ENCODE data around the gene GABPA. TPM values are rescaled to one million over a fixed set of nuclear protein-coding genes. Genes with fewer than 3 reads are reported as not detected.
"Not testable (repeated sequence)": the region's sequence is repeated elsewhere in the genome, so short reads cannot be mapped to it uniquely, and the experiment has no call there.

Gene GABPA
- total RNA-seq, 1 donor from 2014 or later = 23.3 TPM

DNA sequence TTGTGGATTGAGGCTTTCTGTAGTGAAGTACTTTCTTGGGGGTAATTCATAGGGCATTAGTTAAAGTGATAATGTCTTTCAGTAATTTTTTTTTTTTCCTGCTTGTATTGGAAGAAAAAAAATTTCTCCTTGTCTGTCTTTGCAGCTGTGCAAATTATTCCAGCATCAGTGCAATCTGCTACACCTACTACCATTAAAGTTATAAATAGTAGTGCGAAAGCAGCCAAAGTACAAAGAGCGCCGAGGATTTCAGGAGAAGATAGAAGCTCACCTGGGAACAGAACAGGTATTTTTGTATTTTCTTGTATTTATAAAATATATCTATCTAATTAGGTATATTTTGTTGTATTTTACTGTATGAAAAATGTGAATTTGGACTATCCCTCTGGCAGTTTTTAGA, 29.3 kb downstream of the GABPA start:
- Histone ChIP-seq H3K27ac (no peak overlapping the region), H3K27me3 (no peaks in the 10 kb centered on the region), H3K4me3 (no peak overlapping the region), H3K36me3 (peaks cover 0 to 51% of the 10 kb centered on the region in 2 donors), H3K4me1 (no peaks in the 10 kb centered on the region), H3K9me3 (no peaks in the 10 kb centered on the region)
- intact Hi-C loops (cut with DNase I) = no loop called here
- TF ChIP-seq POLR2A (IDR thresholded peaks at IDR 0.05) (no peak), POLR2AphosphoS5 (IDR thresholded peaks at IDR 0.05; ENCODE audit: insufficient read depth in 1 of 2, low read depth in 1 of 2) (no peak)
- TF ChIP-seq, protein P1, sequence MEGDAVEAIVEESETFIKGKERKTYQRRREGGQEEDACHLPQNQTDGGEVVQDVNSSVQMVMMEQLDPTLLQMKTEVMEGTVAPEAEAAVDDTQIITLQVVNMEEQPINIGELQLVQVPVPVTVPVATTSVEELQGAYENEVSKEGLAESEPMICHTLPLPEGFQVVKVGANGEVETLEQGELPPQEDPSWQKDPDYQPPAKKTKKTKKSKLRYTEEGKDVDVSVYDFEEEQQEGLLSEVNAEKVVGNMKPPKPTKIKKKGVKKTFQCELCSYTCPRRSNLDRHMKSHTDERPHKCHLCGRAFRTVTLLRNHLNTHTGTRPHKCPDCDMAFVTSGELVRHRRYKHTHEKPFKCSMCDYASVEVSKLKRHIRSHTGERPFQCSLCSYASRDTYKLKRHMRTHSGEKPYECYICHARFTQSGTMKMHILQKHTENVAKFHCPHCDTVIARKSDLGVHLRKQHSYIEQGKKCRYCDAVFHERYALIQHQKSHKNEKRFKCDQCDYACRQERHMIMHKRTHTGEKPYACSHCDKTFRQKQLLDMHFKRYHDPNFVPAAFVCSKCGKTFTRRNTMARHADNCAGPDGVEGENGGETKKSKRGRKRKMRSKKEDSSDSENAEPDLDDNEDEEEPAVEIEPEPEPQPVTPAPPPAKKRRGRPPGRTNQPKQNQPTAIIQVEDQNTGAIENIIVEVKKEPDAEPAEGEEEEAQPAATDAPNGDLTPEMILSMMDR (IDR thresholded peaks at IDR 0.05) = no peak
- DNase-seq (ENCODE audit: extremely low spot score in 2 of 2) = no peak

GRCh38 chr21:25767921-25768320, 33.1 kb downstream of the GABPA start:
- Histone ChIP-seq H3K4me3 (no peak overlapping the region), H3K36me3 (peaks cover 0 to 25% of the 10 kb centered on the region in 2 donors), H3K9me3 (no peaks in the 10 kb centered on the region), H3K27me3 (no peaks in the 10 kb centered on the region), H3K4me1 (peaks cover 7% of the 10 kb centered on the region), H3K27ac (no peak overlapping the region)
- DNase-seq (ENCODE audit: extremely low spot score in 2 of 2) = no peak
- TF ChIP-seq POLR2A (IDR thresholded peaks at IDR 0.05) (no peak), POLR2AphosphoS5 (IDR thresholded peaks at IDR 0.05; ENCODE audit: insufficient read depth in 1 of 2, low read depth in 1 of 2) (no peak)
- TF ChIP-seq, protein P1 (IDR thresholded peaks at IDR 0.05) = no peak
- intact Hi-C loops (cut with DNase I) = no loop called here

GRCh38 chr21:25772686-25773085, 37.9 kb downstream of the GABPA start:
- Histone ChIP-seq H3K4me3 (no peak overlapping the region), H3K36me3 (no peaks in the 10 kb centered on the region), H3K27ac (peak overlapping the region; percentile 44), H3K9me3 (no peaks in the 10 kb centered on the region), H3K4me1 (peaks cover 8% of the 10 kb centered on the region), H3K27me3 (no peaks in the 10 kb centered on the region)
- TF ChIP-seq, protein P1 (IDR thresholded peaks at IDR 0.05) = no peak
- TF ChIP-seq POLR2AphosphoS5 (IDR thresholded peaks at IDR 0.05; ENCODE audit: insufficient read depth in 1 of 2, low read depth in 1 of 2) (no peak), POLR2A (IDR thresholded peaks at IDR 0.05) (no peak)
- no peak for DNase-seq (ENCODE audit: extremely low spot score in 2 of 2)
- intact Hi-C loops (cut with DNase I) = no loop called here

DNA sequence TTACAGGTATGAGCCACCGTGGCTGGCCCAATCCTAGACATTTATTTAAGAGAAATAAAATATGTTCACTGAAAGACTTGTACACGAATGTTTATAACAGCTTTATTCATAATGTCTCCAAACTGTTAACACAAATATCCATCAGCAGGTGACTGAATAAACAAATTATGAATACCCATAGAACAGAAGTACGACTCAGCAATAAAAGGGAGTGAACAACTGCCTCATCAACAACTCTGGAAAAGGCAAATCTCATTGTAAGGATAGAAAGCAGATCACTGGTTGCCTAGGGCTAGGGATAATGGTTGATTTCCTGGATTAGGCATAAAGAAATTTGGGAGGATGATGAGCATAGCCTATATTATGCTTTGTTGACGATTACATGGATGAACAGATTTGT, 41.7 kb downstream of the GABPA start:
- intact Hi-C loops (cut with DNase I) = no loop called here
- Histone ChIP-seq H3K9me3 (no peaks in the 10 kb centered on the region), H3K4me1 (peaks cover 8% of the 10 kb centered on the region), H3K4me3 (no peak overlapping the region), H3K27ac (no peak overlapping the region), H3K36me3 (no peaks in the 10 kb centered on the region), H3K27me3 (no peaks in the 10 kb centered on the region)
- DNase-seq (ENCODE audit: extremely low spot score in 2 of 2) = no peak
- no peak for TF ChIP-seq POLR2A (IDR thresholded peaks at IDR 0.05)
- TF ChIP-seq, protein P1 (IDR thresholded peaks at IDR 0.05) = no peak
- TF ChIP-seq POLR2AphosphoS5 (IDR thresholded peaks at IDR 0.05; ENCODE audit: insufficient read depth in 1 of 2, low read depth in 1 of 2) = no peak

- H3K27me3 ChIP-seq; H3K27ac ChIP-seq; H3K4me3 ChIP-seq; H3K9me3 ChIP-seq; DNase-seq (ENCODE audit: extremely low spot score in 2 of 2); intact Hi-C loops (cut with DNase I); H3K36me3 ChIP-seq; H3K4me1 ChIP-seq: not testable (repeated sequence)
Measured at GRCh38 chr21:25778126-25778875, 43.5 kb downstream of the GABPA start.

Data from vagina (tissue), 2 donors.